ENCODE data around the gene SELENBP1.
"Not testable (repeated sequence)": the region's sequence is repeated elsewhere in the genome, so short reads cannot be mapped to it uniquely, and the experiment has no call there.

SELENBP1 gene

DNA sequence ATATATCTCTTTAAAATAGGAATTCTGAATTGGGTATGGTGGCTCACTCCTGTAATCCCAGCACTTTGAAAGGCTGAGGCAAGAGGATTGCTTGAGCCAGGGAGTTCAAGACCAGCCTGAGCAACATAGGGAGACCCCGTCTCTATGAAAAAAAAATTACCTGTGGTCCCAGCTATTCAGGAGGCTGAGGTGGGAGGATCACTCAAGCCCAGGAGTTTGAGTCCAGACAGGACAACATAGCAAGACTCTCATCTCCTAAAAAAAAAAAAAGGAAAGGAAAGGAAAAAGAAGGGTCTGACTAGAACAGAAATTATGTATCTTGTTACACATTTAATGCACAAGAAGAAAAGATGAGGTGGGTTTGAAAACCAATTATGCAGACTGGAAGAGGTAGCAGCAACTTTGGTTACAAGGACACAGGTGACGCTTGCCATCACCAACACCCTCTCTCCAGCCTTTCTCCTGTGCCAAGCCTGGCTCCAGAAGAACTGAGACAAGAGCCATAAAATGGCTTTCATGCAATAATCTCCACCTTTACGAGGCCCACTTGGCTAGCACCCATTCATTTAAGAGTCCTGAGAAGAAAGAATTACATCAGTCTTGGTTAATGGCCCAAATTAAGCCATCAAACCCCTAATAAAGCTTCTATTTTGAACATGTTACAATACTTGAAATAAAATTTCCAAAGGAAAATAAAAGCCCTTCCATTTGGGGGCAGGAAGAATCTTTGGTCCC lies 4.8 kb upstream of the SELENBP1 start:
- DNase-seq: no peak

DNA sequence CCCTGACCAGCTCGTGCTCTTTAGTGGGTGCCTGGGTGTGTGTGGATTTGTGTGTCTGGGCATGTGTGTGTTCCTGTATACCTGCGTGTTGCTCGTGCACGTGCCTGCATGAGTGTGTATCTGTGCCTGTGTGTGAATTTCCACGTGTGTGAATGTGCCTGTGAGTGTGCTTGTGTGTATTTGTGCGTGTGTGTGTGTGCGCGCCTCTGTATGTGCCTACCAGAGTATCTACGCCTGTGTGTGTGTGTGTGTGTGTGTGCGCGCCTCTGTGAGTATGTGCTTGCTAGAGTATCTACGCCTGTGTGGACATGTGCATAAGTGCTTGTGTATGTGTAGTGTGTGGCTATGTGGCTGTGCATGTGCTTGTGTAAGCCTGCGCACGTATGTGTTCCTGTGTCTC lies 691 bp upstream of the SELENBP1 start:
- DNase-seq: no peak

DNA sequence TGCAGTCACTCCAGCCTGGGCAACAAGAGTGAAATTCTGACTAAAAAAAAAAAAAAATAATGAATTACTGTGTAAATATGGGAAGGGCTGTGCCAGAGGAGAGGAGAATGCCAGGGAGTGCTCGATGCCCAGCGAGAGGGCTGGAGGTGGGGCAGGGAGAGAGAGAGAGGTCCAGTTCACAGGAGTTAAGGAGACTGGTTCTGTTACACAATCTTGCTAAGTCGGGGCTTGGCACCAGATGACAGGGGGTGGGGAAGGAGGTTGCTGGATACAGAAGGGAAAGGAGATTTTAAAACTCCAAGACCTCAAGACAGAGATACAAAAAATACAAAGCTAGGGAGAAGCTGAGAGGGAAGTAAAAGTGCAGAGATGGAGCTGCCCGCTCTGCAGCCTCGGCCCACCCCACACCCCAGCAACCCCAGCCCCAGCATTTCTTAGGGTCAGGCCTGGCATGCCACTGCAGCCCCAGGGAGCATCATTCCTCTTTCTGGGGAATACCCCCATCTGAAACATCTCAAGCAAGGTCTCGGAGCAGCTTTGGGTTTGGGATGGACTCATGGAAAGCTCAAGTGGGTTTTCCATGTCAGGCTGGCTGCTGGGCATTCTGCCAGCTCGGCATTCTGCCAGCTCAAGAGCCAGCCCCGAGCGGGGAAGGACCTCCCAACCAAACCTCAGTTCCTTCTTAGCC lies 991 bp downstream of the SELENBP1 start:
- DNase-seq: peak; percentile 70

DNA sequence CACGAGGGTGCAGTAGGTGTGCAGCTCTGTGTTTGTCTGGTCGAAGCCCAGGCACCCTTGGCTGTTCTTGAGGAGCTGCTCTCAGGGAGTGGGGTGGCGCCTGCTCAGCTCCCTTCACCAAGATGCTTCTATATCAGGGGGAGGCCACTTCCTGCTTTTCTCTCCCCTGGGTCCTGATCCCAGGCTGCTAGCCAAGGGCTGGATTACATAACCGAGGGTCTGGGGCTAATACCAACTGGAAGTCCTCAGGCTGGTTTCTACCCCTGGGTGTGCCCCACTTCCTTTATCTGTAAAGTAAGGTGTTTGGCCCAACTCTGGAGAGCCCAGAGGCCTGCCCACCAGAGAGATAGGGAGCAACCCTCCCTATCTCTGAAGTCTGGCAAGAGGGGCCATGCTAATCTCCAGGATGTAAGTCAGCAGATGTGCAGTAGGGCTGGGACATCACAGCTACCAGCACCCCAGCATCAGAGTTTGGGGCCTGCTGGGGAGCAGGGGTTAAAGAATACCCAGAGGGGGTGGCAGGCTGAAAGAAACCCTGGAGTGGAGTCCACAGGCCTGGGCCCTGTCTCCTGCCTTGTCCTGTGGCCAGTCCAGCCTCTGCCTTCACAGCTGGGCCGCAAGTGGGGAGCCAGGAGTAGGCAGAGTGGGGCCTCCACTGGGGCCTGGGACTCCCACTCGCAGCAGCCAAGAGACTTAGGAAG lies 2.1 kb downstream of the SELENBP1 start:
- no peak for DNase-seq

DNA sequence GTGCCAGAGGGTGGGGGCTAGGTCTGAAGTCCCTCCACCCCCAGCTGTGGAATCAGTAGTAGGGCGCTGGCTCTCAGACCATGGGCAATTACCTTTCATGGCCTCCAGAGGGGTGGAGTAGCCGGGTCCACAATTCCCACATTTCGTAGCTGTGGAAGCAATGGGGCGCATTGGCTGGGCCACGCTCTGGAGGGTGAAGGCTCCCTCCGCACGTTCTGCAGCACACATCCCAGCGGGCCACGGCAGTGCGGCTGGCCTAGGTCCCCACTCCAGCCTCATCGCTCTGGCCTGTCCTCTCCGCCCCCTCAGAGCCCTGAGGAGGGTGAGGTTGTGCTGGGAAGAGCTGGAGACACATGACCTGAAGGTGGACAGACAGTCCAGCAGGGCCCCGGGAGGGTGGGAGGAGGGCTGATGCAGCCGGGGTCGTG lies 2.9 kb downstream of the SELENBP1 start:
- DNase-seq: no peak

DNA sequence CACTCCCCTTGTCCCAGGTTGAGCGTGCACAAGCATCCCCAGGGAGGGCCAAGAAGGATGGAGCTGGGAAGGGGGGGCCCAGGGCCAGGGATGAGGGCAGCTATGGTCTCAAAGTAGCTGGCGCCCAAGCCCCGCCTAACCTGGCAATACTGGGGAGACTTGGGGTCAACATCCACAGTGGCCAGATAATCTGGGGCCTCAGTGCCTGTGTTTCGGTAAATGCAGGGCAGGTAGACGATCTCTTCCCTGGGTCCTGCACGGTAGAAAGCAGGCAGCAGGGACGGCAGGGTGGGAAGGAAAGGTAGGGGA lies 3.2 kb downstream of the SELENBP1 start:
- no peak for DNase-seq

DNA sequence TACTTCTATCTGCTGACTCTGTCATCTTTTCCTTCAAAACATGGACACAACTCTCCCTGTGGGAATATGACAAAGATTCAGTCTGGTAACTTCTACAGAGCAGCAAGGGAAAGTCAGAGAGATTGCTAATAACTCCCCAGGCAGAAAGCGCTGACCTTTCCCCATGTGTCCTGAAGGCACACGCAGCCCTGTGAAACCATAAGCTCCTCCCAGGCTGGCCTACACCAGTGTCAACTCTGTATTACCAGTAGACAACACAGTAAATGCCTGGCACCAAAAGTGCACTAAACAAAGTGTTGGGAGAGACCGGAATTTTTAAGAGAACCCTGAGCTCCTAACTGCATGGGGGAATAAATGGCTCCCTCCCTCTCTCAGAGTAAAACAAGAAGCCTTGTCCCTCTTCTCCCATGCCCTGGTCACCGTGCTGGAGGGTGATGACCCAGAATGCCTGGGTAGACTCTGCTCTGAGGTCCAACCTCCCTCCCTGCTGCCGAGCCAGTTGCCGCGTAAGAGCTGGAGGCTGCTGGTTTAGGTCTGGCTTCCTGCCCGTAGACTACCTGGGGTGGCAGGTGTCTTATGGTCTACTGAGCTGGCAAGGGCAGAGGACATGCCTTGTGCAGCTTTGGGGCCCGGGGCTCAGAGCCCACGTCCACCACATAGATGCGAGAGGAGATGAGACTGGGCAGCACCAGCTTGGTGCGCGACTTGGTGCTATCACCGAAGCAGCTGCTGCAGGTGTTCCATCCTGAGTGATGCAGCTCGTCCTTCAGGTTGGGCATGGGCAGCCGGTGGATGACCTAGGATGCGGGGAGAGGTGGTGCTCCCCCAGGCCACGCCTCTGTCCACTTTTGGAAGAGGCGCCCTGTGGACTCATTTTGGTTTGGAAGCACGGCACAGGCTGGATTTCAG lies 3.9 kb downstream of the SELENBP1 start:
- no peak for DNase-seq

DNA sequence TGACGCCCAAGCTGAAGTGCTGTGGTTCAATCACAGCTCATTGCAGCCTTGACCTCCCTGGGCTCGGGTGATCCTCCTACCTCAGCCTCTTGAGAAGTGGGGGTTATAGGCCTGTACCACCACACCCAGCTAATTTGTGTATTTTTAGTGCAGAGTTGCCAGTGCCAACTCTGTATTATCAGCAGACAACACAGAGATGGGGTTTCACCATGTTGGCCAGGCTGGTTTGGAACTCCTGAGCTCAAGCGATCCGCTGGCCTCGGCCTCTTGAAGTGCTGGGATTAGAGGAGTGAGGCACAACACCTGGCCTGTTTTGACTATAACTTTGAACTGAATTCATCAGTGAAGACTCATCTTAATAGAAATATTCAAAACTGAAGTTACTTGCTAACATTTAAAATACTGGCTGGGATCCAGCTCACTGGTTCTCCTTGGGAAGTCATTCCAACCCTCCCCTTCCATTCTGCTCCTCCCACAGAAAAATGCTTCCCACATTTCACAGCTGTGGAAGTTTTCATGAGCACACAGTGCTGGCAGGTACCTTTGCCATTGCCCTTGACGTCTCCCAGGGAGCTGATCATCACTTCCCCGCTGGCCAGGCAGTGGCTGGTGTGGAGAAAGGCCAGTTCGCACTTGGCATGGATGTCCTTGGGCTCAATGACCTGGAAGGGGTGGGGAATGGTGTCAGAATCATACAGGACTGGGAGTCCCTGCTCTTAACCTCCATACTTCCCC lies 4.7 kb downstream of the SELENBP1 start:
- DNase-seq: no peak

DNA sequence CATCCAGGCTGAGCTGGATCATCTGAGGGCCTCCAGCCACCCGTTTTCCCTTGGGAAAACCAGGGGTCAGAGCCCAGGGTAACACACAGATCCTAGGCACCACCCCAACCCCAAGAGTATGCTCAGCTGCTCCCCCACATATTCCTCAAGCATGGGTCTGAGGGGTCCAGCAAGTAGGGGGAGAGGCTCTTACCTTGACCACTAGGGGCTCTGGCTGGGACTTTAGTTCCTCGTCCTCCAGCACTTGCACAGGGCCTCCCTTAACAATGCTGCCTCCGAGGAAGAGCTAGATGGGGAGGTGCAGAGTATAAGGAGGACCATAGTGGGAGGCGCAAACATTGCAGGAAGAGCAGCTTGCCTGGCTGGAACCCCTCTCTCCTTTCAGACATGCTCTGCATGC lies 7.5 kb downstream of the SELENBP1 start:
- DNase-seq: no peak

DNA sequence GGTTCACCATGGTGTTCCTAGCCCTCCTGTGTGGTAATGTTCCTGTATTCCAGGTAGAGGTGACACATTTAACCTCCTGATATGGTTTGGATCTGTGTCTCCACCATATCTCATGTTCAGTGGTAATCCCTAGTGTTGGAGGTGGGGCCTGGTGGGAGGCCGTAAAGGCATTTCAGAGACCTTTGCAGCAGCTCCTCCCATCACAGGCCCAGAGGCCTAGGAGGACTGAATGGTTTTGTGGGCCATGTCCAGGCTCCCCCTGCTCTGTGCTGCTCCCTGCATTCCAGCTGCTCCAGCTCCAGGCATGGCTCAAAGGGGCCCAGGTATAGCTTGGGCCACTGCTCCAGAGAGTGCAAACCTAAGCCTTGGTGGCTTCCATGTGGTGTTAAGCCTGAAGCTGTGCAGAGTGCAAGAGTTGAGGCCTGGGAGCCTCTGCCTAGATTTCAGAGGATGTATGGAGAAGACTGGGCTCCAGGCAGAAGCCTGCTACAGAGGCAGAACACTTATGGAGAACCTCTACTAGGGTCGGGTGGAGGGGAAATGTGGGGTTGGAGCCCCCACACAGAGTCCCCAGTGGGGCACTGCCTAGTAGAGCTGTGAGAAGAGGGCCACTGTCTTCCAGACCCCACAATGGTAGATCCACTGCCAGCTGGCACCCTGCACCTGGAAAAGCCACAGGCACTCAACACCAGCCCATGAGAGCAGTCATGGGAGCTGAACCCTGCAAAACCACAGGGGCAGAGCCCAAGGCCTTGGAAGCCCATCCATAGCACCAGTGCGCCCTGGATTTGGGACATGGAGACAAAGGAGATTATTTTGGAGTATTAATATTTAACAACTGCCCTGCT lies 10.0 kb downstream of the SELENBP1 start:
- DNase-seq: no peak

DNA sequence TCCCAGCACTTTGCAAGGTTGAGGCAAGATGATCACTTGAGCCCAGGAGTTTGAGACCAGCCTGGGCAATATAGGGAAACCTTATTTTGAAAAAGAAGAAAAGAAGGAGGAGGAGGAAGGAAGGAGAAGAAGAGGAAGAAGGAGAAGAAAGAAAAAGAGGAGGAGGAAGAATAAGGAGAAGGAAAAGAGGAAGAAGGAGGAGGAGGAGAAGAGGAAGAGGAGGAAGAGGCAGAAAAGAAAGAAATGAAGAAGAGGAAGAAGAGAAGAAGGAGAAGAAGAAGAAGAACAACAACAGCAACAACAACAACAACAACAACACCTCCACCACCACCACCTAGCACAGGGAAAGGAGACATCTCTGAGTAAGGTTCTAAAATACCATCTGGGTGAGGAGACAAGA lies 10.6 kb downstream of the SELENBP1 start:
- DNase-seq: no peak

DNA sequence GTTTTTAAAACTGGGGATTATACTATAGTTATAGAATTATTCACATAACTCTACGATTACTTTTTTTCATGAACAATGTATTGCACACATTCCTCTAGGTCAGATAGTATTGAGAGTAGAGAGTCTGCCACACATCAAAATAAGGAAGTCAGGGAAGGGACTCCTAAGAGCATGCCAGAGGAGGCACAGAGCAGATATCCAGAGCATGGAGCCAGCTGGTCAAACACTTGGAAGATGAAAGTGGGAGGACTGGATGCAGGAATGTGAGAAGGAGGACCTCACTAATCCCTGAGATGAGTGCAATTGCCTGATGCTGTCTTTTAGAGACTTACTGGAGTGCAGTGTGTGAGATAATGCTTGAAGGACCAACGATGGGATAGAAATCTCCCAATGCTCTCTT lies 15.8 kb downstream of the SELENBP1 start:
- no peak for DNase-seq

DNA sequence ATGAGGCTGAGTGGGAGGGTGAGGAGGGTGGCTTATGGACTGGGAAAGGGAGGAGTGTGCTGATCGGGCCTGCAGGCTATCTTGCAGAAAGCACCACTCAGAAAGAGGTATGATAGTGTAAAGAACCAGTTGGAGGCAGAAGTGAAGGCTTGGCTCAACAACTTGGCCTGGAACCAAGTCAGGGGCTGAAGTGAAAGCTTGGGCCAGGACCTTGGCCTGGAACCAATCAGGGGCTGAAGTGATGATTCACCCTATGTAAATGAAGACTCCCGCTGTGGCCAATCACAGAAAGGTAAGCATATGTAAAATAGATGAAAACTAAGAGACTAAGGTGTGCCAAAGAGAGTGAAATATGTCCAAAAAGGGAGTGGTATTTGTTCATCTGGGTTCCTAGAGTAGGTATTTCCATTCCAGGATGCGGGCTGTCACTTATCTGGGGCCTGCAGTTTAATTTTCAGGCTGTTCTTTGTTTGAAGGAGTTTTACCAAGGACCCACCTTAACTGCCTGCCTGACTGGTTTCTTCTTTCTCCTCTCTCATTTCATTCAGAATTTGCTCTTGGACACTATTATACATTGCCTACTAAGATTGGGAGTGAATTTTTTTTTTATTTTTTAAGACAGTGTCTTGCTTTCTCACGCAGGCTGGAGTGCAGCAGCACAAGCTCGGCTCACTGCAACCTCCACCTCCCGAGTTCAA lies 20.3 kb downstream of the SELENBP1 start:
- DNase-seq: no peak

DNA sequence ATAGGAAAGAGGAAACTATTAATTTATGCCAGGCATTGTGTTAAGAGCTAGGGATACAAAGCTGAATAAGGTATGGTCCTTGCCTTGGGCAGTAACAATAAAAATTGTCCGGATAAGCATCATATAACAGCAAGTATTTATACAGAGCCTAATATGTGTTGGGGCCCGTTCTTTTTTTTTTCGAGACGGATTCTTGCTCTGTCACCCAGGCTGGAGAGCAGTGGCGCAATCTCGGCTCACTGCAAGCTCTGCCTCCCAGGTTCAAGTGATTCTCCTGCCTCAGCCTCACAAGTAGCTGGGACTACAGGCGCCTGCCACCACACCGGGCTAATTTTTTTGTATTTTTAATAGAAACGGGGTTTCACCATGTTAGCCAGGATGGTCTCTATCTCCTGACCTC lies 22.2 kb downstream of the SELENBP1 start:
- not testable (repeated sequence) for DNase-seq

DNA sequence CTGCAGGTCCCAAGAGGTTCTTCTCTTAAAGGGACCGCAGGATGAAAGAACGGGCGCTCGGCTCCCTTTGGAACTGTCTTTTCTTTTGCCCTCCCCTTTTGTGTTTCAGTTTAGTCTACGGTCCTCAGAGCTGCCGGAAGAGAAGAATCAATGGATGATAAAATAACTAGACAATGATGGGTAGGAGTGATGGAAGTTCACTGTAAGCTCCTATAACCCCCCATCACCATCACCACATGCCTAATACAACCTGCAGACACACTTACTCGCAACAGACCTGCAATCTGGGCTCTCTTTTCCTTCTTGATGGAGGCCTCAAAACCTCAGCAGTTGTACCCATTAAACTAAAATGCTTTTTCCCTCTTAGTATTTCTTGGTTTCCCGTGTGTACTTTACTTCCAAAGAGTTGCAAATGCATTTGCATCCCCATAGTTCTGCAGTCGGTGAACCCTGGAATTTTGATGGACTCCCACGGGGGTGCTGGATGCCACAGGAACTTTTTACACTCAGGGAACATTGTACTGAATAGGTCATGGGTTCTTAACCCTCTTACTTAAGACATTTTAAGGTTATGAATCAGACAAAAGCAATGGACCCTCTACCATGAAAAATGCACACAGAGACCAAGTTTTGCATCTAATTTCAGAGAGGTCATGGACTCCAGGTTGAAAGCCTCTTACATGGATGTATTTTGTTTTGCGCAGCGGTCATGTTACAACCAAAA lies 24.8 kb downstream of the SELENBP1 start:
- DNase-seq: no peak

DNA sequence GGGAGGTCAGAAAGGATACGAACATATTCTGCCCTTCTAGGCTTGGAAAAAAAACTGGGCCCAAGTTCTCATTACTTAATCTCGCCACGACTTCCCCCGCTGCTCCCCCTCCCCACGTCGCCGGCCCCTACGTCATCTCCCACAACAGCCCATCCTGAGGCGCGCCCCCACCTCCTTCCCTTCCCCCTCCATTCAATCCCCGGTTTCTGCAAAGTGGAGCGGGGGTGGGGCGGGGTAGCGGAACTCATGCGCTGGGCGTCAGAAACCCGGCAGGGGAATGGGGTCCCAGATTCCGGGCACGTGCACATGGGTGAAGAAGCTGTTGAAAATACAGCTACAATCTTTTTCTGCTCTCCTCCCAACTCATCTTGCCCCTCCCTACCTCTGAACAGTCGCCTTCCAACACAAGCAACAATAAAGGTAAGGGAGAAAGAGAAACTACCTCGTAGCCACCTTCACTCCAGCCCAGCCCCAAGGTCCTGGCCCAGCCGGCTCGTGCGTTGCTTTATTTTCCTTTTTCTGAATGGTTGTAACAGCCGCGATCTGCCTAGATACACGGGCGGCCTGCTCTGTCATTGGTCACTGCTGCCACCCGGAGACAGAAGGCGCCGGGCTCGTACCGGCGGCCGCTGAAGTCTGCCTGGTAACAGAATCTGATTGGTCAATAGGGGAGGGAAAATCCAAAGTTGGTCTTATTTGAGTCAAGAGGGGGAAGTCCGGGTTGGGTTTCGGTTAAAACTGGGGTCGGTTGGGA lies 25.6 kb downstream of the SELENBP1 start, which contains the start of gene RFX5:
Gene RFX5, minus strand, starts transcription at position 484 of the 754 bp plus-strand sequence. CDS start 932 bp downstream, outside the sequence.
- DNase-seq: peak; percentile 96

DNA sequence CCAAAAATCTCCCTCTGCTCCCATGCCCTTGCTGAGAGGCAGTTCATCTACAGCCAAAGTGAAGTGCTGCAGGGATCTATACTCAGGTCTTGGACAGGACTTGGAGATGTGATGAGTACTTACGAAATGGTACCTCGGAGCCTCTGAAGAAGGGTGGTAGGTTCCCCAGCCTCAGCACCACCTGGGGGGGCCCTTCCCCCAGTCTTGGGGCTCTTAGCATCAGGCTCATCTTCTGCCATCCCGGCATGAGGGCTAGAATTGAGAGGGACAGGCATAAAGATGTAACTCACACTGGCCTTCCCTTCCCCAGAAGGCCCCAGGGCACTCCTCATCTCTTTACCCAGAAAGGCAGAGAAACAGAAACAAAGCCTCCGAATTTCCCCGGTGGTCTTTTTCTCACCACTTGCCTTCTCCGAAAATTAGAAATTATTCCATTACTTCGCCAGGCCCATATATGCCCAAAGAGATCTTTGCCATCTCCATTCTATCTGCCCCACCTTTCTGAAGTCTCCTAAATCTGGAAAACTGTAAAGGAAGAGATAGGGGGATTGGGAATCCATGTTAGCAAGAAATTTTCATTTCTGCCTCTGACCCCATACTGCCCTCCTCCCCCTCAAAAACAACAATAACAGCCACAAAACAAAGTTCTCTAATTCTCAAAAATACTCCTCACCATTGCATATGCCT lies 26.3 kb downstream of the SELENBP1 start:
- no peak for DNase-seq

DNA sequence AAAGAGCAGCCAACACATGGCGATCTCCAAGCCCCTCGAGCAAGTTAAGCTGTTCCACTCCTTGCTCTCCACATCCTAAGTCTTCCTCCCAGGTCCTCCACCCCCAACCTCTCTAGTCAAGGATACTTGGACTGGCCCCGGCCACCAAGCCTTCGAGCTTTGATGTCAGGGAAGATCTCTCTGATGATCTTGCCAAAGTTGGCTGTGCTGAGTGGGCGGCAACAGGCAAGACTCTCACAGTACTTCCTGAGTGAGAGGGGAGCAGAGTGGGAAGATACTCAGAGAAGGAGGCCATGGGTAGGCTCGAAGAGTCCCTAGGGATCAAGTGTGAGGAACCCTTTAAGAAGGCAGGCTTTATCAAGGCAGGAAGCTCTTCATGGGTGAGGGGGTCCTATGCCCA lies 28.2 kb downstream of the SELENBP1 start:
- DNase-seq: no peak

DNA sequence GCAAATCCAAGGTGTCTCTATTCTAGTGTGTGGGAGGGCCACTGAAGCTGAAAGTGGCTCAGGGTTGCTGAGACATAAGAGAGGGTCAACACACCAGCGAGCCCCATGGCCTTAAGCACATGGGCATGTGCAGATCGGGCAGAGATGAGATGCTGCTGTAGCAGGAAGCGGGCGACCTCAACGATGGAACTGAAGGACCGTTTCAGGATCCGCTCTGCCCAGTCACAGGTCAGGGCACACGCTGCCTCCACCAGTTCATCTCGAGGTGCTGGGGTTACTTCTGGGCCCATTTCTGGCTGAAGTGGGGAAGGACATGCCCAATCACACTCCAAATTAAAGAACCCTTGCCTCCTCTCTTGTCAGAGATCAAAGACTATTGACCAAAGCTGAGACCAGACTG lies 28.9 kb downstream of the SELENBP1 start:
- no peak for DNase-seq
